Measurements from ENCODE around the gene RECK.
A peak's percentile ranks its signal among the peaks of the same experiment; 100 is the strongest.

Gene RECK

DNA sequence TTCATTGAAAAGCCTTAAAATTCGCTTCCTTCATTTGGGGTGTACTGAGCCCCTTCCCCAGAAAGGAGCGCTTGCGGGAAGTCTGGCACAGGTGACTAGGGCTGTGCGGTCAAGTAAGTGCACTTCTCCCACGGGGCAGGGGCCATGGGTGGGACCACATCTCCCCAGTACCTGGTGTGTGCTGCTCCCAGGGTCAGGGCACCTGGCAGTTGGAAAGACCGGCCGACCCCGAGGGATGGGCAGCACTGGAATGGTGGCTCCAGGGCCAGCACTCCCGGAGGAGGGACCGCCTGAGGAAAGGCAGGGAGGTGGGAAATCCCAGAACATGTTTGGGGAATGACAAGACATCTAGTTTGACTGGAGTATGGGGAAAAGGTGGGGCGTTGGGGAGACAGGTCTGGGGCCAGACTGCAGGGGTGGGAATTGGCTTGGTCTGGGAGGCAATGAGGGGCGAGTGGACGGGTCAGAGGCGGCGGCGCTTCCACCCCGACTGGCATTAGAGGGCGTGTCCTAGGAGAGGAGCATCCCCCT, 99.1 kb downstream of the RECK start:
- intact Hi-C loops (cut with DNase I): no loop called here
- DNase-seq: peak in 1 of 10 donors; percentile 86

DNA sequence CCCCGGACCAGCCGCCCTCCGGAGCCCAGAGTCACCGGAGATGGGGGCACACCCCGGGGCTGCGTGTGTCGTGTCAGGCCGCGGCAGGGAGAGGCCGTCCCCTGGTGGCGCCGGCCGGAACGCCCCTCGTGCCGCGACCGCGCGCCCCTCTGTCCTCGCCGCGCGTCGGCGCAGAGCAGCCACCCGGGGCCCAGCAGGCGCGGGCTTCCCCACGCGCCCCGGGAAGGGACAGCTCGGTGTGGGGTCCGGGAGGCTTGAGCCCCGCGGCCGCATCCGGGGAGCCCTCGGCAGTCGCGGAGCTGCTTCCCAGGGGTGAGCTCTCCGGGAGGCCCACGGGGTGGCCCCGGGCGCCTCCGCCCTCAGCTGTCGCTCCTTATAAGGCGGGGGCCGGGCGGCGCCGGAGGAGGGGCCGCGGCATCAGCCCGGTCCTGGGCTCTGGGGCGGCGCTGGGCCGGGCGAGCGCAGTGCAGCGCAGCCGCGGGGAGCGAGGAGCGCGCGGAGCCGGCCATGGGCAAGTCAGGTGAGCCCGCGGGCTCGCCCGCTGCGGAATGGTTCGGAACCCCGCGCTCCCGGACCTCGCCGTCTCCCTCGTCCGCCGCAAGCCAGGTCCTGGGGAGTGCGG, 99.7 kb downstream of the RECK start, which contains the start of gene GLIPR2:
Gene GLIPR2, plus strand, starts transcription at position 462 of the 622 bp plus-strand sequence. Its CDS starts 46 bp downstream, at position 508.
- intact Hi-C loops (cut with DNase I): no loop called here
- peak; percentile 43 to 97 (median 72) for DNase-seq

DNA sequence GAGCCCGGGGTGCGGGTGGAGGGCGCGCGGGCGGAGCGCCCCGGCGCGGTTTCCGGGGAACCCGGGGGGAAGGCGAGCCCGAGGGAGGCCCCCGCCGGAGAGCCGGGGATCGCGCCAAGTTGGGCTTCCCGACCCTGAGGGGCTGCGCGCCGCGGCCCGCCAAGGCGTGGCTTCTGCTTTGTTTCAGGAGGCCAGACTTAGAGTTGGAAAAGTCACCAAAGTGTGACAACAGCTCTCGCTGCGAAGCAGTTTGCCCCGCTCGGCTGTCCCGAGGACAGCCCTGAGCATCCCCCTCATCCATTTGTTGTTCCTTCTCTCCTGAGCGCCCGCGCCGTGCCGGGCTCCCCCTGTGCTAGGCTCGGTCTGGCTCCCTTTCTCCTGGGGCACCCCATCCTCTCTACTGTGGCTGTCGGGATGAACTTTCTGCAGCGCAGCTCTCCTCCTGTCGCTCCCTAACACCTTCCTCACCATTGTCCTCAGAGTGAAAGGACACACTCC, 100.2 kb downstream of the RECK start:
- peak in 1 of 10 donors; percentile 70 for DNase-seq
- intact Hi-C loops (cut with DNase I): no loop called here

DNA sequence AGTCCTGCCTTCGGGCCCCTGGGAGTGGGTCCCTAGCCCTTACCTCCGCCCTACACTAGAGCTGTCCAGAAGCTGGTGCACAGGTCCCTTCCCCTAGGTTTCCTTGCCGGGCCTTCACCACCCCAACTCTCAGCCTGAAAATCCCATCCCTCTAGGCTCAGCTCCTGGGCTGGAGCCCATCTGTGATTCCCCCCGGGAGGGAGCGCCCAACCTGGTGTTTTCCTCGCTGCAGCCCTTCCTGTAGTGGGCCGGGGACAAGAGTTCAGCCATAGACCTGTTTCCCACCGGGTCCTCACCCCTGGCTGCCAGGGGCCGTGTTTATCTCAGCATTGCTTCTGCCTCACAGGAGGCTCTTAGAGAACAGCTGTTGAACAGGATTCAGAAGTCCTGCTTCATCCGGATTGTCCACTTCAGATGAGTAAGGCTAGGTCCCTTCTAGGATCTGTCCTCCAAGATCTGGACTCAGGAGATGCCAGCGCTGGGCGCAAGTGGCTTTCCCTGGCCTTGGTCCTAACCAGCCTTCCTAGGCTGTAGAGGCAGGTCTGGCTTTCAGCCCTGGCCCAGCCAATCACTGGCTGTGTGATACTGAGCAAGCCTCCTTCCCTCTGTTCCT, 100.8 kb downstream of the RECK start:
- peak in 2 of 10 donors; percentile 51 to 81 for DNase-seq

DNA sequence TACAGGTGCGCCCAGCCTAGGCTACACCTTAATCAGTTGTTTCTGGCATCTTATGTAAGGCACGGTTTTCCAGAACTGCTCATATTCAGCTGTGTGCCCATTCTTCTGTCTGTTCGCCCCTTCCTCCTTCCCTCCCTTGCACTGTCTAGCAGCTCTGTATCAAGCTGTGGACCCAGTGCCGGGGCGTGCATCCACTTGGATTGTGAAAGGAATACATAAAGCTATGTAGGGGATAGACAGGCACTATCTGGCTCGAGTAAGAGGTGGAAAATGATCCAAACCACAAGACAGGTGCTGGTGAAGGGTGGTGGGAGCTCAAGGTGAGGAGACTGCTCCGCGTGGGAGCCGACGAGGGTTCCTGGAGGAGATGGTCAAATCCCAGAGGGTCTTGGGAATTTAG, 101.8 kb downstream of the RECK start:
- intact Hi-C loops (cut with DNase I): no loop called here
- peak in 1 of 10 donors; percentile 22 for DNase-seq

More for the DNA sequence above, 100.8 kb downstream of the RECK start:
- intact Hi-C loops (cut with DNase I): no loop called here

DNA sequence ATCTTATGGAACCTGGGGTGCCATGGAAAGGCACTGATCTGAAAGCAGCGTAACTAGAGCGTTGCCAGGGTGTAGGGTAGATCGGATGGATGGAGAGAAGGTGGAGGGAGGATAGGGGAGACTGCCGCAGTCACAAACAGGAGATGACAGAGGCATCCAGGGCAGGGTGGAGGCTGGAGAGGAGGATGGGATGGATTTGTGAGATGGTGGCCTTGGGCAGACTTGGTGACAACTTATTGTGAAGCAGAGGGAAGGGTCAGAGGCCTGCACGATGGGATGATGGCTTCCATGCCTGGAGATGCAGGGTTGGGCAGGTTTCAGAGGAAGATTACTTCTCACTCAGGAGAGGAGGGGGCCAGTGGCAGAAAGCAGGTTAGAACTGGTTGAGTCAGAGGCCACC, 102.2 kb downstream of the RECK start:
- peak in 1 of 10 donors; percentile 48 for DNase-seq
- intact Hi-C loops (cut with DNase I): no loop called here

DNA sequence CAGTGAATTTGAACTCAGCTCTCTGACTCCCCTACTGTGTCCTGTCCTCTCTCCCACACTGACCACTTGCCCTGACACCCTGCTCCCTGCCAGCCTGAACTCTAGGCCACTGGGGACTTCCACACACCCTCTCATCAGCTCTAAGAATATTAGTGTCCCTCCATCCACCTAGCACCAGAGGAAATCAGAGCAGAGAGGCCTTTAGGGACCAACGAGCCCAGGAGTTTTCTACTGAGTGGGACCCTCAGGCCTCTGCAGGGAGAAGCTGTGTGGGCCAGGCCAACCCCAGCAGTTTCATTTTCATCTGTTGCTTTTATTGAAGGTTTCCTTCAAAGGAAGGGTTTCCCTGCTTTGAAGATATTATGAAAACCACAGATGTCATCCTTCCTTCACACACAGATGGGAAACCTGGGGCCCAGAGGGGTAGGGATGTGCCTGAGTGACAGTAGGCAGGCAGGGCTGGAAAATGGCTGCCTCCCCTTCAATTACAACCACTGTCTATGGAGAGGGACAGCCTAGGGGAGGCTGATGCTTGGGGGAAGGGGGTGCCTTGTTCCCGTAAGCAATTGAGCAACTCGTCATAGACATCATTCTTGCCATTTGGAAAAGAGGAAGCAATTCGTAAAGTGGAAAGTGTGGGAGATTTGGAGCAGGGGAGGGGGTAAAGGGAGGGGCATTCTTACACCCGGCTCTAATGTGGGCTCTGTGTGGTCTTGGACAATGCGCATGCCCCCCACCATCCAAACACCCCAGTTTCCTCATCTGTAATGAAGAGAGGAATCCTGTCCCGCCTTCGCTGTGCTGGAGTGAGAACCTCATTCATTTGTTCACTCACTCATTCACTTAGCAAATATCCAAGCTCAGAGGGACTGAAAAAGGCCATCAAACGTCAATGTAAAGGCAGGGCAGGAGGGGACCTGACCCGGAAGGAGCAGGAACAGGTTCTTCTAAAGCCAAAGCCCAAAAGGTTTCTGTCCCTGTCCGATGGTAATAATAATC, 103.7 kb downstream of the RECK start:
- intact Hi-C loops (cut with DNase I): no loop called here
- peak in 1 of 10 donors; percentile 24 for DNase-seq

DNA sequence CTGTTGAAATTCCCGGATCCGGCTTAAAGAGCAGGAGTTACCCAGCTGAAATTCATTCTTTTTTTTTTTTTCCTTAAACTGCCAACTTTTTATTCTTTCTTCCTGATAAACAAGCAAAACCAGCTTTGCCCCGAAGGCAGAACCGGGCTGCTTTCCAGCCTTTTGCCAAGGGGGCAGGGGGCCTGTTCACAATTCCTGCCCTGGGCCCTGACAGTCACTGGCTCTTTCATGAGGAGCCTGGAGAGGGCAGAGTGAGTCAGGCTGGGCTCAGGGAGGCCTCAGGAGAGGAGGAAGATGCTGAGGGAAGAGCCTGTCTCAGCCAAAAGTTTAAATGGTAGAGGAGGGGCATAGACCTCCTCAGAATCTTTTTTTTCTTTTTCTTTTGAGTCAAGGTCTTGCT, 104.6 kb downstream of the RECK start:
- peak in 4 of 10 donors; percentile 35 to 88 (median 62) for DNase-seq
- intact Hi-C loops (cut with DNase I): no loop called here

DNA sequence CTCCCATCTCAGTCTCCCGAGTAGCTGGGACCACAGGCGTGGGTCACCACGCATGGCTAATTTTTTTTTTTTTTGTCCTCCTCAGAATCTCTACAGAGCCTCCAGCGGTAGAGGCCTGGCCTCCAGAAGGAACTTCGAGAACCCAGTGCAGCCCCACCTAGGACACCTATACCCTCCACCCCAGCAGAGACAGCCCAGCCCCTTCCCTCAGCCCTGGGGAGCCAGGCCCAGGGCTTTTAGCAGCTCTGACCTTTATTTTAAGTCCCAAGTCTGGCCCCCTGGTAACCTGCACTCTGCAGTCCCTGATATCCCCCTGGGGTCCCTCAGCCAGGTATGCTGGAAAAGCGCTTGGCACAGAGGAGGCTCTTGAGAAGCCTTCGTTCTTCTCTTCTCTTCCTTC, 105.0 kb downstream of the RECK start:
- intact Hi-C loops (cut with DNase I): no loop called here
- no peak for DNase-seq

DNA sequence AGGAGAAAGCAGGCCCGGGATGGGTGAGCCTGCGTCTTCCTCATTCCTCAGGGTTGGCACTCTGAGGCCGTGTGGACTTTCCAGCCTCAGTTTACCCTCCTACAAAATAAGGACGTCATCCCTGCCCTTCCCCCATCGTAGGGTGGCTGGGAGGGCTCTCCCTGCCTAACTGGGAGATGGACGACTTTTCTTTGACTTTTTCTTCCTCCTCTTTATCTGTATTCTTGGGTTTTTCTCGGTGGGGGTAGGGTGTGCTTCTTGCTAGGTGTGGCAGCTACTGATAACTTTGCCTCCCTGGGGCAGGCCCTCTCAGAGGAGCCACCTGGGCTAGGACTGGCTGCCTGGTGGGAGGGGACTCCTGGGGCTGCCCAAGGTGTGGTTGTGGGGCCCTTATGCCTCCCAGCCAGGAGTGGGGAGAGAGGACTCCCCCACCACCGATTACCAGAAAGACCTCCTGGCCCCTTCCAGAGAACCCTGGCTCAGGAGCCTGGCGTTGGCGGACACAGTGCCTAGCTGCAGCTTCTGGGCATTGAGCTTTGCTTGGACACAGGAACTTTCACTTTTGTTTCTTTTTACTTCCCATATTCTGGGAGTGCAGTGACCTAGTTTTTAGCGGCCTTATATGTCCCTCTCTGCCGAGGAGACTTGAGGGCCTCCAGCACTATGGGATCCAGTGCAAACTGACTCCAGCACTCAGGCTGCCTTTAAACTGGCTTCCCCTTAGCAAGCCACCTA, 106.0 kb downstream of the RECK start:
- DNase-seq: peak in 2 of 10 donors; percentile 41 to 83
- intact Hi-C loops (cut with DNase I): no loop called here

DNA sequence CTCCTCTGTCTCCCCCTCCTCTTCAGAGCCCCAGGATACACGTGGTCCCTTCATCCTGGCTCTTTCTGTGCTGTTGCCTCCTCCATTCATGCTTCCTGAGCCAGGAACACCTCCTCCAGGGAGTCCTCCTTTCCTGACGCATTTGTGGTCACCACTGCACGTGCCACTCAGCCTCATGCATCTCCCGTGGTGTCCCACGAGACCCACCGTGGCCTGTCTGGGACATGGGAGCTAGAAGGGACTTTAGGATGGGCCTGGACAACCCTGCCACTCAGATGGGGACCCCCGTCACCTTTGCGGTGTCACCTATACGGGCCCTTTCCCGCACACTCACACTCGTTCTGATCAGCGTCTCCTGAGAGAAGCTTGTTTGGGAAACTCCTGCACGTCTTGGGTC, 106.5 kb downstream of the RECK start:
- intact Hi-C loops (cut with DNase I): no loop called here
- DNase-seq: peak in 1 of 10 donors; percentile 68

DNA sequence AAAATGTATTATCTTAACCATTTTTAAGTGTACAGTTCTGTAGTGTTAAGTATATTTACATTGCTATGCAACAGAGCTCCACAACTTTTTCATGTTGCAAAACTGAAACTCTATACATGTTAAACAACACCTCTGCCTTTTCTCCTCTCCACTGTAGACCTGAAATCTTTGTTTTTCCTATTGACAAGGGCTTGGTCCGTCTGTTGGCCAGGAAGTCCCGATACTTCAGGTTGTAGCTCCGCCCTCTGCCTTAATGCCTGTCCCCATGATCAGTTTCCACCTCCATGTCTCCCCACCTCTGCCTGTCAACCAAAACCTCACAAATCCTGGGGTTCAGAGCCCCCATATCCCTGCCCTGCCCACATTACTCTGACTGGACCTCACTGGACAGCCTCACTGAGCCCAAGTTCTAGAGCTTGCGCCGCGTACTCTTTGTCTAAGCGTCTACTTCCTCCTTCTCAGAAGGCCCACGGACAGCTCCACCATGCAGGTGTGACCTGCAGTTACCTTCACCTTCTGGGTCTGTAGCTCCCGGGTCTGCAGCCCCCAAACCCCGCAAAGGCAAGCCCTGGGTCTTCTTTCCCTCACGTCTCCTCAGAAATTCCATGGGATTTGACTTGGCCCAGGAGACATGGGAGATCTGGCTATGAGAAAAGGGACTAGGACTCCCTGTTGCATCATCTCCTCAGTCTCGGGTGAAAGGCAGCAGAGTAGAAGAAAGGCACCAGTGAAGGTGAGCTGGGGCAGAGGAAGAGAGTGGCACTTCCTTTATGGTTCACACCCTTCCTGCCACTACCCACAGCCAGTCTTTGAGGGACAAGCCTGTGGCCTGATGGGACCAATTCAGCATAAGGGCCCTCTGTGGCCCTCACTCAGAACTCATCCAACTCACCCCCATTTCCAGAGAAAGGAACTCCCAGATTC, 107.9 kb downstream of the RECK start:
- intact Hi-C loops (cut with DNase I): no loop called here
- DNase-seq: peak in 3 of 10 donors; percentile 11 to 37 (median 12)

DNA sequence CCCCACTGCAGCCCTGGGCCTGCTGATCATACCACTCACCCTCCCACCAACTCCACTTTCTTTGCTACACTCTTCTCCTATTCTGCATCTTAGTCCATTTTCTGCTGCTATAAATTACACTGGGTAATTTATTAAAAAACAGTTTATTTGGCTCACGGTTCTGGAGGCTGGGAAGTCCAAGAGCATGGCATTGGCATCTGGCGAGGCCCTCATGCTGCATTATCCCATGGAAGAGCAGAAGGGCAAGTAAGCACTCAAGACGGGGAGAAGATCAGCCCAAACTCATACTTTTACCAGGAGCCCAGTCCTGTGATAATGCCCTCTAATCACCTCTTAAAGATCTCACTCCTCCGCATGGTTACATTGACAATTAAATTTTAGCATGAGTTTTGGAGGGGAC, 109.3 kb downstream of the RECK start:
- intact Hi-C loops (cut with DNase I): no loop called here
- DNase-seq: no peak

DNA sequence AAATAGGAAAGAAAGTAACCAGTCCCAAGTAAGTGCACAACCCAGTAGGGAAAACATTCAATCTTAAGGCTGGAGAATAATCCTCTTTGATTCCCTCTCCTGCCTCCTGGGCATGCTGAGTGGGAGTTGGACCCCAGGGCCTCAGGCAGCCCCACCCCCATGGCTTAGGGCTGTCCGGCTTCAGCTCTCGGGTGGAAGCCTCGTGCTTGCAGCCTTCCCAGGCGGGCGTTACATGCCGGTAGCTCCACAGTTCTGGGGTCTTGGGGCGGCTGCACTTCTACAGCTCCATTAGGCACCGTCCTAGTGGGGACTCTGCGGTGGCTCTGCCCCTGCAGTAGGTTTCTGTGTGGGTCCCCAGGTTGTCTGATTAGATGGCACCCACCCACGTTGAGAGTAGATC, 109.9 kb downstream of the RECK start:
- DNase-seq: peak in 3 of 10 donors; percentile 17 to 68 (median 57)
- intact Hi-C loops (cut with DNase I): no loop called here

DNA sequence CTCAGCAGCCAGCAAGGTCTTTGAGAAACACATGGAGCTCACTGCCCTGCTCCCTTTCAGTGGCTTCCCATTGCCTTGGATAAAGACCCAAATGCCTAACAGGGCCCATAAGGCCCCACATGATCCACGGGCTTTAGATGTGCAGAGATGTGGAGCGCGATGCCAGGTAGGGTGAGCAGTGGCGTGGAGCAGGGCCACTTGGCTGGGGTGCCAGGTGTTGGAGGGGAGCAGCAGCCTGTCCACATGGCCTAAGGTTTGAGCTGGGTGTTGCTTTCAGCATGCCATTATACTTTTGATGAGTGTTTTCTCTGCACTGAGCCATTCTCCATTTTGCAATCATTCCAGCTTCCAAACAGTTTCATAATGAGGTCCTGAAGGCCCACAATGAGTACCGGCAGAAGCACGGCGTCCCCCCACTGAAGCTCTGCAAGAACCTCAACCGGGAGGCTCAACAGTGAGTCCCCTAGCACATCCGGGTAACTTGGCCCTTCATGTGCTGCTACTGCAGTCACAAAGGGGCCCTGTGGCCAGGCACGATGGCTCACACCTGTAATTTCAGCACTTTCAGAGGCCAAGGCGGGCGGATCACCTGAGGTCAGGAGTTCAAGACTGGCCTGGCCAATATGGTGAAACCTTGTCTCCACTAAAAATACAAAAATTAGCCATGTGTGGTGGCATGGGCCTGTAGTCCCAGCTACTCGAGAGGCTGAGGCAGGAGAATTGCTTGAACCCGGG, 110.9 kb downstream of the RECK start:
- intact Hi-C loops (cut with DNase I): no loop called here
- peak in 3 of 10 donors; percentile 32 to 78 (median 59) for DNase-seq

DNA sequence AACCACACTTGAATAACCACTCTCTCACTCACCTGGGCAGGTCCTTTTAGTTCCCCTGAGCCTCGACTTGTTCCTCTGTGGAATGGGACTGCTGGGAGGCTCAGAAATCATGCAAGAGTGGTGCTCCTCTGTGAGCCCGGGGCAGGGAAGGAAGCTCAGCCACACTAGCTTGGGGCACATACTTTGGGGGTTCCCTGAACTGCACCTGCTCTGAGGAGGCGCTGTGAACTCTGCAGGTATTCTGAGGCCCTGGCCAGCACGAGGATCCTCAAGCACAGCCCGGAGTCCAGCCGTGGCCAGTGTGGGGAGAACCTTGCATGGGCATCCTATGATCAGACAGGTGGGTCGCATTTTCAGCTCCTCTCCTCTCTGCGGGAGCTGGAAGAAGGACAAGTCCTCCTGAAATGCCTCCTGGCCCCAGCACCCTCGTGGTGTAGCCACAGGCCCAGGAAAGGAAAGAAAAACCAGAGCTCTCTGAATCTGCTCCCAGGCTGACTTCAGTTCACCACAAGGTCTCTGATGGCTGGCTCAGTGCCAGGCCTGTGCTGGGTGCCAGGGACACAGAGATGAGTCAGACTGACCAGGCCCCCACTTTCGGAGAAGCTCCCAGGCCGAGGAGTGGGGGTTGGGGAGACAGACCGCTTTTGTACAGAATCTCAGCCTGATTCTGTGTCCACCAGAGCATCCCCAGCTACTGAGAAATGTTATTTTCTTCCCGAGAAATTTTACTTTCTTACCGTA, 111.8 kb downstream of the RECK start:
- peak; percentile 86 to 99 (median 96) for DNase-seq
- intact Hi-C loops (cut with DNase I): no loop called here

DNA sequence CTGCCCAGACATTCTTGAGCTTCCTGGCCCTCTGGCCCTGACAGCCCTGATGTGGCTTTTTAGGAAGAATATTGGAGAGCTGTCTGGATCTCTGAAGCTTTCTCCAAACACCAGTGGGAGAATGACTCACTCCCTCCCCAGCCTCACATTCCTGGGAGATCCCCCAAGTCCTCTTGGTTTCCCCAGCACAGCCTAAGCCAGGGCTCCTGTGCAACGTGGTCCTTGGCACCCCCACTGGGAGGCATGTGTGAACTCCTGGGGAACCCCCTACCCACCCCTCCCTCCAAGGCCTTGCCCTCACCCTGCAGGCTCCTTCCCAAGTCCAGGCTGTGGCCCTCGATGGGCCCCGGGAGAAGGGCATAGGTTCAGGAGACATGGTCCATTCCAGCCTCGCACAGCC, 112.5 kb downstream of the RECK start:
- DNase-seq: peak in 2 of 10 donors; percentile 80

More for the DNA sequence above, 112.5 kb downstream of the RECK start:
- intact Hi-C loops (cut with DNase I): no loop called here

Data from posterior cingulate gyrus (tissue), 11 donors.